HG03521 (cell line): ENCODE measurements around the gene LRGUK.
"Not testable (repeated sequence)": the region's sequence is repeated elsewhere in the genome, so short reads cannot be mapped to it uniquely, and the experiment has no call there.

Experiments used
- ATAC-seq: cut with Tn5 transposase; IDR thresholded peaks from one replicate; pipeline ENCODE4 v1.9.1; 2021; ENCODE audit warnings: mild to moderate bottlenecking, moderate library complexity; ENCODE audit not compliant: unreplicated experiment

The LRGUK gene

GRCh38 chr7:134186027-134186426 is 58.9 kb downstream of the LRGUK start:
- ATAC-seq, result no peak

- ATAC-seq, result no peak
Measured at GRCh38 chr7:134186801-134187200, 59.7 kb downstream of the LRGUK start.

GRCh38 chr7:134187893-134188292 is 60.8 kb downstream of the LRGUK start:
- no peak for ATAC-seq

DNA sequence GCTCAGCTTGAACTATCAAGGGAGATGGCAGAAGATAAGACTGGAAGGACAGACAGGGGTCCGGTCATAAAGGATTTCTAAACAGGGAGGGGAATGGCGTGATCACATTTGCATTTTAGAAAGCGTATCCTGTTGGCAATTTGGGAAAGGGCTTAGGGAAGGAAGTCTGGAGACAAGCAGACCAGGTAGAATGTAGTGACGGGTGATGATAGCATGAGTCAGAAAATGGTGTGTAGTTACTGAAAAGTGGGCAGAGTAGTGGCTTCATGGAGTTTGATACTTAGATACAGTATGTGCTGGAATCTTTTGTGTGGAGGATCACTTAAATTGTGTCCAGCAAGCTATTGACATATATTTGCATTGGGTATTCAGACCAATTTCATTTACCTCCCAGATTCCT is 61.2 kb downstream of the LRGUK start:
- ATAC-seq, result no peak

GRCh38 chr7:134189559-134189958 is 62.4 kb downstream of the LRGUK start:
- ATAC-seq, result no peak

DNA sequence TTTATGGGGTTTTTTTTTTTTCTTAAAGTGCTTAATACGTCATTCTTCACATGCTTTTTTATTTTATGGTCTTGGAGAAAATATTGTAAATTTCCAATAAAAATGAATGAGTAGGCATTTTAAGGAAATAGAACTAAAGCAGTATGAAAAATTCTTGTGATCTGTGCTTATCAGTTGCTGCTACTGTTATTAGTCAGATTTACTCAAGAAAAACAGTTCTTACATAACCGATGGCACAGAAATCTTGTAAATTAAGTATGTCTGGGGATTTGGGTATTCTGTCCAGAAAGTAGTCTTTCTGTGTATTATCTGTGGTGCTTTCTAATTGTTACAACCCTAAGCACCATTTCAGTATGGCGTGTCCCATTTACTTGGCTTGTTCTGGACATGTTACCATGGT is 64.7 kb downstream of the LRGUK start:
- no peak for ATAC-seq

DNA sequence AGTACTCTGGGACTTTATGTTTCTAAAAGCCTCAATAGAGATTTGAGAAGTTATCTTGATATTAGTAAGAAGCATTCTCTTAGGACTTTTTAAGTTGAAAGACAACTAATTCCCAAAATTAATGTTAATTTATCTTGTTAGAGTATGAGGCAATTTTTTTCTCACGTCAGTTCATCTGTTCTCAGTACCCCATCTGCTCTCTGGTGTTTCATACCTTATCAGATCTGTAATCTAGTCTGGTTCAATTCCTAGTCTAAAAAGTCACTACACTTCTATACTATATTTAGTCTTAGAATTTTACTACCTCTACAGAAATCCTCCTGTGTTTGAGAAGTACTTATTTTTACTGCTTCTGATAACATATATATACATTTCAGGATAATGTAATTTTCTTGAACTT is 66.1 kb downstream of the LRGUK start:
- ATAC-seq, result no peak

DNA sequence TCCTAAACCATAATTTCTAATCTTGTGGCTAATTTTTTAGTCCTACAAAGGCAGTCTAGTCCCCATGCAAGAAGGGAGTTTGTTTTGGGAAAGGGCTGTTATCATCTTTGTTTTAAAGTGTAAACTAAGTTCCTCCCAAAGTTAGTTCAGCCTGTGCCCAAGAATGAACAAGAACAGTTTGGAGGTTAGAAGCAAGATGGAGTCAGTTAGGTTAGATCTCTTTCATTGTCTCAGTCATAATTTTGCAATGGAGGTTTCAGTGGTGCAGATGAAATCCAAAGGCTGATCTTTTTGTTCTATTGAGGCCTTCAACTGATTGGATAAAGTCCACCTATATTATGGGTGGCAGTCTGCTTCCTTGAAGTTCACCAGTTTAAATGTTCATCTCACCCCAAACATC is 68.1 kb downstream of the LRGUK start:
- no peak for ATAC-seq

DNA sequence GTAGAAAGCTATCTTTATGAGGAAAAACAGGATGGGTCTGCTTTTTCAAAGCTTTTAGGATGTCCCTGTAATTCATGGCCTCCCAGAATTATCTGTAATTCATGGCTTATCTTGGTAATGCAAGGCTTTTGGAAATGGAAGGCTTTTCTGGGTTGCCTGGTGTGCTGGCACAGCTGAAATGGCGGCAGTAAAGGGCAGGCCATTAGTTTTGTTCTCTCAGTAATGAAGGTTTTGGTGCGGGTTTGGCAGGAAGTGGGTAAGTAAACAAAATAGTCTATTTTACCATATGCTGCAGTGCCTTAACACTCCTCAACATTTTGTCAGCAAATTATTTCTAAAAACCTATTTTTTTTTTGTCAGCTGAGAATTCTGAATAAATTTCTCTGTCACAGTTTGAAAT is 69.3 kb downstream of the LRGUK start:
- no peak for ATAC-seq

DNA sequence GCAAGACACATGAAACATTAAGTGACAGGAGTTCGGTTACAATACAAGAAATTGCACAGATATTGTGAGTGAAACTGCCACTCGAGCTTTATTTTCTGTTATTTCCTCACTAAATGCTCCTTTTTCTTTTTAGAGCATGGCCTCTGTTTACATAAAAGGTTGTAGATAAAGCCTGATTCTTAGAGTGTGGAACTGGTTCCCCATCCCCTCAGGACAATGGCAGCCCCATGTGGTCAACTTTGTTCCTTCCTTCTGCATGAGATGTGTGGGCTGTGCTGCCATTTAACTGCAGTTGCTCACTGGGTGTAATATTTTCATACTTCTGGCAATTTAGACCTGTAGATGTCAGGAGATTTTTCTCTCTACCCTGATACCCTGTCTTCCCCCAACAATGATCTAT is 70.2 kb downstream of the LRGUK start:
- no peak for ATAC-seq

DNA sequence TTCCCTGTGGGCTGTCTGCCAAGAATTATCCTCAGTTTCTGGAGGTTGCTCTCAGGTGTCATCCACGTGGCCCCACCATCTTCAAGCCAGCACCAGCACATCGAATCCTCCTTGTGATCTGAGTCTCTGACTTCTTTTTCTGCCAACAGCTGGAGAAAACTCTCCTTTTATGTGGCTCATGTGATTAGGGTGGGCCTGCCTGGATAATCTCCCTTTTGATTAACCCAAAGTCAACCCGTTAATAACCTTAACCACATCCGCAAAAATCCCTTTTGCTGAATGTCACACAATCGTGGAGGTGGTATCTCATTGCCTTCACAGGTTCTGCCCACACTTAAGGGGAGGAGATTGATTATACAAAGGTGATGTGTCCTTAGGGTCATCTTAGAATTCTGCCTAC is 73.8 kb downstream of the LRGUK start:
- no peak for ATAC-seq

- no peak for ATAC-seq
Measured at GRCh38 chr7:134201569-134202261, 74.6 kb downstream of the LRGUK start.

GRCh38 chr7:134203186-134203889 is 76.2 kb downstream of the LRGUK start:
- ATAC-seq, result no peak

GRCh38 chr7:134209322-134210015 is 82.3 kb downstream of the LRGUK start:
- ATAC-seq, result no peak

- no peak for ATAC-seq
Measured at GRCh38 chr7:134210227-134210626, 83.1 kb downstream of the LRGUK start.

- no peak for ATAC-seq
Measured at GRCh38 chr7:134210976-134211663, 84.0 kb downstream of the LRGUK start.

DNA sequence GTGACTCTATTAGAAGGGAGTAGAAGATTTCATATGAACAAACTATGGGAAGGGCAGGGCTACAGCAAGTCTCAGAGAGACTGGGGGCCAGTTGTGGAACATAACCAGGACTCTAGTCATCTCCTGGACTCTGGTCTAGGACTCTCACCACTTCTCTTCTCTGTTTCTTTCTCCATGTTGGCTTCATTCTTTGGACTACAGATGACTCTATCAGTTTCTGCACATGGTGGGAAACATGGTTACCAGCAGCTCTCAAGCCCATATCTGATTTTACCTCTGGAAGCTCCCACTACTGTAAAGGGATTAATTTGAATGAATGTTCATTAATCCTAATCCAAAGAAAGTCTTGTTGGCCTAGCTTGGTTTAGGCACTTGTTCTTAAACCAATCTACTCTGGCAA is 84.7 kb downstream of the LRGUK start:
- no peak for ATAC-seq

- ATAC-seq, result no peak
Measured at GRCh38 chr7:134212576-134213546, 85.7 kb downstream of the LRGUK start.

- no peak for ATAC-seq
Measured at GRCh38 chr7:134220236-134220635, 93.1 kb downstream of the LRGUK start.

- not testable (repeated sequence) for ATAC-seq
Measured at GRCh38 chr7:134231296-134231695, 104.2 kb downstream of the LRGUK start.
